HTR-8/SVneo (cell line): Measurements from ENCODE around the gene MYH15.

Experiments
- DNase-seq: peaks from one replicate; pipeline ENCODE4 v3.0.0; 2011; ENCODE audit warnings: low spot score, mixed read lengths; ENCODE audit not compliant: insufficient read length
- FAIRE-seq: peaks from 2 replicates; lab custom pipeline; 2011; peaks lifted over from hg19 to GRCh38; lab: Jason Lieb, UNC

MYH15 gene

GRCh38 chr3:108475220-108475782 is 35.1 kb downstream of the MYH15 start:
- FAIRE-seq (no peak), DNase-seq (no peak)

GRCh38 chr3:108474581-108474980 is 35.8 kb downstream of the MYH15 start:
- no peak for FAIRE-seq
- no peak for DNase-seq

GRCh38 chr3:108473711-108474110 is 36.7 kb downstream of the MYH15 start:
- DNase-seq (no peak), FAIRE-seq (no peak)

GRCh38 chr3:108472001-108472591 is 38.3 kb downstream of the MYH15 start:
- DNase-seq = peak; percentile 58
- FAIRE-seq = peak; percentile 76

- FAIRE-seq (no peak), DNase-seq (no peak)
Observed at GRCh38 chr3:108471426-108471825, 39.0 kb downstream of the MYH15 start.

GRCh38 chr3:108469126-108469525 is 41.3 kb downstream of the MYH15 start:
- DNase-seq = no peak
- no peak for FAIRE-seq

- FAIRE-seq (no peak), DNase-seq (no peak)
Observed at GRCh38 chr3:108468577-108468976, 41.8 kb downstream of the MYH15 start.

GRCh38 chr3:108462899-108463298 is 47.5 kb downstream of the MYH15 start:
- FAIRE-seq = no peak
- DNase-seq = no peak

GRCh38 chr3:108461661-108462111 is 48.7 kb downstream of the MYH15 start:
- DNase-seq = no peak
- FAIRE-seq = no peak

- no peak for DNase-seq
- FAIRE-seq = no peak
Observed at GRCh38 chr3:108459225-108459624, 51.2 kb downstream of the MYH15 start.

GRCh38 chr3:108455212-108455705 is 55.1 kb downstream of the MYH15 start:
- DNase-seq = no peak
- no peak for FAIRE-seq

GRCh38 chr3:108453565-108453964 is 56.8 kb downstream of the MYH15 start:
- DNase-seq (no peak), FAIRE-seq (no peak)

- FAIRE-seq (no peak), DNase-seq (no peak)
Observed at GRCh38 chr3:108450444-108450843, 60.0 kb downstream of the MYH15 start.

- DNase-seq = no peak
- no peak for FAIRE-seq
Observed at GRCh38 chr3:108448593-108448992, 61.8 kb downstream of the MYH15 start.

GRCh38 chr3:108447096-108447847 is 63.1 kb downstream of the MYH15 start:
- FAIRE-seq (no peak), DNase-seq (no peak)

GRCh38 chr3:108442281-108442680 is 68.1 kb downstream of the MYH15 start:
- no peak for DNase-seq
- no peak for FAIRE-seq

GRCh38 chr3:108441518-108441917 is 68.9 kb downstream of the MYH15 start:
- DNase-seq (no peak), FAIRE-seq (no peak)

GRCh38 chr3:108441071-108441507 is 69.3 kb downstream of the MYH15 start:
- DNase-seq = no peak
- no peak for FAIRE-seq

- FAIRE-seq (no peak), DNase-seq (no peak)
Observed at GRCh38 chr3:108438542-108438941, 71.9 kb downstream of the MYH15 start.

GRCh38 chr3:108437439-108437838 is 73.0 kb downstream of the MYH15 start:
- no peak for DNase-seq
- no peak for FAIRE-seq

- FAIRE-seq (no peak), DNase-seq (no peak)
Observed at GRCh38 chr3:108433928-108434327, 76.5 kb downstream of the MYH15 start.
